ENCODE data around the gene OPN1SW. TPM values are rescaled to one million over a fixed set of nuclear protein-coding genes. Genes with fewer than 3 reads are reported as not detected.

Gene OPN1SW
- total RNA-seq, 3 donors from 2014 or later (not counting 1 experiment from before 2014, with no cell fraction given) = not detected

GRCh38 chr7:128725531-128725930 lies 50.1 kb downstream of the OPN1SW start:
- H3K27me3 Mint-ChIP-seq (ENCODE audit: low read depth in 2 of 2) = peaks cover 18 to 35% of the 10 kb centered on the region in 2 donors
- H3K4me1 Mint-ChIP-seq = no peaks in the 10 kb centered on the region
- TF ChIP-seq CTCF (IDR thresholded peaks at IDR 0.05) = no peak
- Histone ChIP-seq H3K4me1 (ENCODE audit: control insufficient read depth, insufficient read depth, low read length) (no peaks in the 10 kb centered on the region), H3K4me3 (ENCODE audit: low read length) (no peak overlapping the region), H3K27ac (ENCODE audit: low read length) (no peak overlapping the region), H3K9me3 (ENCODE audit: control insufficient read depth, insufficient read depth, low read length) (no peaks in the 10 kb centered on the region), H3K27me3 (ENCODE audit: control insufficient read depth, insufficient read depth, low read length) (no peaks in the 10 kb centered on the region), H3K36me3 (ENCODE audit: control insufficient read depth, insufficient read depth, low read length) (no peaks in the 10 kb centered on the region)
- no peaks in the 10 kb centered on the region for H3K36me3 Mint-ChIP-seq
- H3K9me3 Mint-ChIP-seq = no peaks in the 10 kb centered on the region
- ATAC-seq (no peak), DNase-seq (no peak)
- intact Hi-C loops (cut with micrococcal nuclease) = no loop called here
- H3K27ac Mint-ChIP-seq = no peak overlapping the region
- WGBS (ENCODE audit: insufficient coverage) = 79% methylated on average over 2 of the region's 2 CpGs
- no peak overlapping the region for H3K4me3 Mint-ChIP-seq

- H3K27me3 ChIP-seq (ENCODE audit: control insufficient read depth, insufficient read depth, low read length) = no peaks in the 10 kb centered on the region
- no peaks in the 10 kb centered on the region for H3K9me3 ChIP-seq (ENCODE audit: control insufficient read depth, insufficient read depth, low read length)
- 94% methylated on average over 5 of the region's 5 CpGs for WGBS (ENCODE audit: insufficient coverage)
- DNase-seq (no peak), ATAC-seq (no peak)
- H3K36me3 ChIP-seq (ENCODE audit: control insufficient read depth, insufficient read depth, low read length) = no peaks in the 10 kb centered on the region
- Mint-ChIP-seq H3K36me3 (no peaks in the 10 kb centered on the region), H3K27me3 (ENCODE audit: low read depth in 2 of 2) (peaks cover 18 to 35% of the 10 kb centered on the region in 2 donors), H3K4me1 (no peaks in the 10 kb centered on the region), H3K27ac (no peak overlapping the region), H3K9me3 (no peaks in the 10 kb centered on the region), H3K4me3 (no peak overlapping the region)
- H3K4me1 ChIP-seq (ENCODE audit: control insufficient read depth, insufficient read depth, low read length) = no peaks in the 10 kb centered on the region
- TF ChIP-seq CTCF (IDR thresholded peaks at IDR 0.05) = no peak
- no peak overlapping the region for H3K27ac ChIP-seq (ENCODE audit: low read length)
- intact Hi-C loops (cut with micrococcal nuclease) = no loop called here
- no peak overlapping the region for H3K4me3 ChIP-seq (ENCODE audit: low read length)
Measured at GRCh38 chr7:128724743-128725142, 50.9 kb downstream of the OPN1SW start.

Other genes with a start within 250 kb of the OPN1SW start
- gene GARIN1A, start 103.5 kb downstream of the OPN1SW start, total RNA-seq = 1 to 10 TPM; 1.1 to 2.5 (median 1.1) TPM
- gene CALU, start 36.4 kb downstream of the OPN1SW start, total RNA-seq = 10 to 100 TPM; 25.9 to 31.7 (median 27.6) TPM
- gene CCDC136, start 16.2 kb upstream of the OPN1SW start, total RNA-seq = 10 to 100 TPM; 10.9 to 17.5 (median 13.2) TPM
- gene FLNC, start 54.6 kb upstream of the OPN1SW start, total RNA-seq = under 1 TPM in 2 of 3 donors, not detected in 1; 0.05 to 0.25 TPM
- 10 to 100 TPM; 82.9 to 98.0 (median 94.3) TPM for gene ATP6V1F, start 87.1 kb upstream of the OPN1SW start, total RNA-seq
- gene KCP, start 134.9 kb upstream of the OPN1SW start, total RNA-seq = under 1 TPM in 2 of 3 donors, not detected in 1; 0.49 to 0.95 TPM
- gene IRF5, start 162.1 kb upstream of the OPN1SW start, total RNA-seq = 10 to 100 TPM; 13.0 to 20.2 (median 19.5) TPM

All from natural killer cell (primary cell).